GM12801 (cell line): Measurements from ENCODE around the gene TYK2.

ENCODE experiments used
- CTCF ChIP-seq: IDR thresholded peaks from one replicate; pipeline ENCODE4 v1.5.1; 2011; ENCODE audit warnings: control low read depth; ENCODE audit not compliant: insufficient read length; ENCODE audit errors: extremely low read depth

Gene TYK2

GRCh38 chr19:10380313-10381102 is at the start of gene TYK2:
Gene TYK2, minus strand, starts transcription at chr19:10380572. Its CDS starts 2,166 bp downstream, at chr19:10378406.
- no peak for TF ChIP-seq CTCF

- no peak for TF ChIP-seq CTCF
Measured at GRCh38 chr19:10428996-10429381, 48.6 kb upstream of the TYK2 start.

- no peak for TF ChIP-seq CTCF
Measured at GRCh38 chr19:10427169-10427568, 46.8 kb upstream of the TYK2 start.

- no peak for TF ChIP-seq CTCF
Measured at GRCh38 chr19:10424011-10424637, 43.8 kb upstream of the TYK2 start.

- no peak for TF ChIP-seq CTCF
Measured at GRCh38 chr19:10422846-10423245, 42.5 kb upstream of the TYK2 start.

- TF ChIP-seq CTCF = no peak
Measured at GRCh38 chr19:10422046-10422461, 41.7 kb upstream of the TYK2 start.

- no peak for TF ChIP-seq CTCF
Measured at GRCh38 chr19:10421240-10422045, 41.1 kb upstream of the TYK2 start.
